NCI-H446 (cell line): ENCODE data around the gene SUSD3.

ENCODE experiments used
- DNase-seq, 2 experiments: peaks; one replicate each; lab custom pipeline; 2025; lab: John Stamatoyannopoulos, UW

Gene SUSD3

GRCh38 chr9:93123561-93124283 lies 65.2 kb downstream of the SUSD3 start:
- DNase-seq: no peak

GRCh38 chr9:93124793-93125192 lies 66.3 kb downstream of the SUSD3 start:
- DNase-seq: no peak

- DNase-seq: no peak
Observed at GRCh38 chr9:93125331-93125894, 66.9 kb downstream of the SUSD3 start.

- DNase-seq: no peak
Observed at GRCh38 chr9:93126151-93126781, 67.8 kb downstream of the SUSD3 start.

GRCh38 chr9:93126825-93127368 lies 68.4 kb downstream of the SUSD3 start:
- DNase-seq: no peak

GRCh38 chr9:93127395-93127911 lies 69.0 kb downstream of the SUSD3 start:
- no peak for DNase-seq

- no peak for DNase-seq
Observed at GRCh38 chr9:93128011-93128714, 69.7 kb downstream of the SUSD3 start.

- no peak for DNase-seq
Observed at GRCh38 chr9:93128715-93129224, 70.3 kb downstream of the SUSD3 start.

- no peak for DNase-seq
Observed at GRCh38 chr9:93129286-93129685, 70.8 kb downstream of the SUSD3 start.

- DNase-seq: no peak
Observed at GRCh38 chr9:93129691-93130500, 71.4 kb downstream of the SUSD3 start.

GRCh38 chr9:93130861-93131481 lies 72.5 kb downstream of the SUSD3 start:
- no peak for DNase-seq

- DNase-seq: no peak
Observed at GRCh38 chr9:93131599-93132286, 73.2 kb downstream of the SUSD3 start.

- DNase-seq: peak; percentile 57 to 82
Observed at GRCh38 chr9:93132287-93132927, 73.9 kb downstream of the SUSD3 start.

- no peak for DNase-seq
Observed at GRCh38 chr9:93132946-93133680, 74.6 kb downstream of the SUSD3 start.

GRCh38 chr9:93133681-93134014 lies 75.1 kb downstream of the SUSD3 start:
- no peak for DNase-seq

- DNase-seq: peak; percentile 18 to 64
Observed at GRCh38 chr9:93134015-93134739, 75.7 kb downstream of the SUSD3 start, which contains the start of gene NINJ1. Gene NINJ1 (minus strand): TSS chr9:93134251. CDS start chr9:93134217, 34 bp downstream.
